Middle frontal gyrus (tissue), 1 donor: ENCODE measurements around the gene SPAG16.

Source experiments
- DNase-seq: peaks from one replicate; pipeline ENCODE4 v3.0.0-alpha.2; 2015; ENCODE audit warnings: low spot score; ENCODE audit errors: extremely low spot score

The SPAG16 gene

GRCh38 chr2:213792045-213792444 is 507.8 kb downstream of the SPAG16 start:
- DNase-seq, result no peak

- DNase-seq, result peak; percentile 35
These were observed 522.0 kb downstream of the SPAG16 start for GRCh38 chr2:213806125-213806726.

- DNase-seq, result no peak
These were observed 532.3 kb downstream of the SPAG16 start for GRCh38 chr2:213816583-213816982.

GRCh38 chr2:213818436-213818835 is 534.2 kb downstream of the SPAG16 start:
- no peak for DNase-seq

- no peak for DNase-seq
These were observed 550.1 kb downstream of the SPAG16 start for GRCh38 chr2:213834331-213834730.

- DNase-seq, result no peak
These were observed 550.5 kb downstream of the SPAG16 start for GRCh38 chr2:213834746-213835145.

GRCh38 chr2:213846856-213847255 is 562.6 kb downstream of the SPAG16 start:
- DNase-seq, result no peak

GRCh38 chr2:213847316-213847715 is 563.1 kb downstream of the SPAG16 start:
- no peak for DNase-seq

GRCh38 chr2:213848631-213849030 is 564.4 kb downstream of the SPAG16 start:
- no peak for DNase-seq

- no peak for DNase-seq
These were observed 577.4 kb downstream of the SPAG16 start for GRCh38 chr2:213861638-213862037.

GRCh38 chr2:213862407-213863076 is 578.3 kb downstream of the SPAG16 start:
- DNase-seq, result no peak

GRCh38 chr2:213863541-213863940 is 579.3 kb downstream of the SPAG16 start:
- DNase-seq, result no peak

- DNase-seq, result no peak
These were observed 584.3 kb downstream of the SPAG16 start for GRCh38 chr2:213868526-213868925.

GRCh38 chr2:213885485-213885884 is 601.2 kb downstream of the SPAG16 start:
- no peak for DNase-seq

- DNase-seq, result no peak
These were observed 630.2 kb downstream of the SPAG16 start for GRCh38 chr2:213914510-213914909.

GRCh38 chr2:213920014-213920413 is 635.8 kb downstream of the SPAG16 start:
- DNase-seq, result no peak

GRCh38 chr2:213923543-213923942 is 639.3 kb downstream of the SPAG16 start:
- DNase-seq, result no peak

GRCh38 chr2:213934560-213934959 is 650.3 kb downstream of the SPAG16 start:
- DNase-seq, result no peak

- DNase-seq, result no peak
These were observed 673.8 kb downstream of the SPAG16 start for GRCh38 chr2:213958086-213958485.

- DNase-seq, result no peak
These were observed 675.3 kb downstream of the SPAG16 start for GRCh38 chr2:213959589-213959988.

GRCh38 chr2:213971536-213971935 is 687.3 kb downstream of the SPAG16 start:
- no peak for DNase-seq

GRCh38 chr2:213980883-213981282 is 696.6 kb downstream of the SPAG16 start:
- no peak for DNase-seq

GRCh38 chr2:213989207-213989606 is 704.9 kb downstream of the SPAG16 start:
- no peak for DNase-seq
